ENCODE results near the gene PLAC8.

The PLAC8 gene

GRCh38 chr4:83138946-83139345, 24.4 kb upstream of the PLAC8 start:
- POLR2A ChIA-PET: no interaction called here
- CTCF ChIA-PET: interaction anchor here (0.8 kb wide), 1 partner anchor 47 kb away, joined by 4 read pairs; no protein-coding TSS in a partner anchor
- no peaks in the 10 kb centered on the region for H3K9me3 ChIP-seq (ENCODE audit: control insufficient read depth, insufficient read depth, low read depth, low read length)
- H3K4me3 ChIP-seq (ENCODE audit: low read depth, low read length): no peak overlapping the region
- no peaks in the 10 kb centered on the region for H3K36me3 ChIP-seq (ENCODE audit: control insufficient read depth in 2 of 2, insufficient read depth in 1 of 2, low read length in 2 of 2)
- H3K27ac ChIP-seq (ENCODE audit: extremely low read depth, low read depth, low read length): no peak overlapping the region
- TF ChIP-seq SCRT2 (tag by site-specific recombination; IDR thresholded peaks at IDR 0.05): no peak
- no peak for TF ChIP-seq ZNF677 (tag by site-specific recombination; IDR thresholded peaks at IDR 0.05)
- TF ChIP-seq ZNF354C (tag by site-specific recombination; IDR thresholded peaks at IDR 0.05; ENCODE audit: borderline replicate concordance, low read depth): no peak
- no peak for TF ChIP-seq ZNF311 (tag by site-specific recombination; IDR thresholded peaks at IDR 0.05; ENCODE audit: borderline replicate concordance)
- TF ChIP-seq ZNF510 (tag by site-specific recombination; IDR thresholded peaks at IDR 0.05; ENCODE audit: insufficient replicate concordance): no peak
- TF ChIP-seq, protein P1, sequence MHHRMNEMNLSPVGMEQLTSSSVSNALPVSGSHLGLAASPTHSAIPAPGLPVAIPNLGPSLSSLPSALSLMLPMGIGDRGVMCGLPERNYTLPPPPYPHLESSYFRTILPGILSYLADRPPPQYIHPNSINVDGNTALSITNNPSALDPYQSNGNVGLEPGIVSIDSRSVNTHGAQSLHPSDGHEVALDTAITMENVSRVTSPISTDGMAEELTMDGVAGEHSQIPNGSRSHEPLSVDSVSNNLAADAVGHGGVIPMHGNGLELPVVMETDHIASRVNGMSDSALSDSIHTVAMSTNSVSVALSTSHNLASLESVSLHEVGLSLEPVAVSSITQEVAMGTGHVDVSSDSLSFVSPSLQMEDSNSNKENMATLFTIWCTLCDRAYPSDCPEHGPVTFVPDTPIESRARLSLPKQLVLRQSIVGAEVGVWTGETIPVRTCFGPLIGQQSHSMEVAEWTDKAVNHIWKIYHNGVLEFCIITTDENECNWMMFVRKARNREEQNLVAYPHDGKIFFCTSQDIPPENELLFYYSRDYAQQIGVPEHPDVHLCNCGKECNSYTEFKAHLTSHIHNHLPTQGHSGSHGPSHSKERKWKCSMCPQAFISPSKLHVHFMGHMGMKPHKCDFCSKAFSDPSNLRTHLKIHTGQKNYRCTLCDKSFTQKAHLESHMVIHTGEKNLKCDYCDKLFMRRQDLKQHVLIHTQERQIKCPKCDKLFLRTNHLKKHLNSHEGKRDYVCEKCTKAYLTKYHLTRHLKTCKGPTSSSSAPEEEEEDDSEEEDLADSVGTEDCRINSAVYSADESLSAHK (tag by site-specific recombination; IDR thresholded peaks at IDR 0.05): no peak
- no peak for TF ChIP-seq SP3 (tag by site-specific recombination; IDR thresholded peaks at IDR 0.05)
- TF ChIP-seq ZNF639 (tag by site-specific recombination; IDR thresholded peaks at IDR 0.05): no peak
- no peaks in the 10 kb centered on the region for H3K4me1 ChIP-seq (ENCODE audit: control insufficient read depth, insufficient read depth, low read length)

GRCh38 chr4:83132065-83132464, 17.5 kb upstream of the PLAC8 start:
- H3K27ac ChIP-seq (ENCODE audit: extremely low read depth, low read depth, low read length): no peak overlapping the region
- H3K4me3 ChIP-seq (ENCODE audit: low read depth, low read length): no peak overlapping the region
- no peak for TF ChIP-seq ZNF292 (tag by site-specific recombination; IDR thresholded peaks at IDR 0.05; ENCODE audit: borderline replicate concordance, low read depth)
- TF ChIP-seq ZNF2 (tag by site-specific recombination; IDR thresholded peaks at IDR 0.05): no peak
- TF ChIP-seq PRDM2 (tag by site-specific recombination; IDR thresholded peaks at IDR 0.05; ENCODE audit: borderline replicate concordance): no peak
- TF ChIP-seq, protein P2, sequence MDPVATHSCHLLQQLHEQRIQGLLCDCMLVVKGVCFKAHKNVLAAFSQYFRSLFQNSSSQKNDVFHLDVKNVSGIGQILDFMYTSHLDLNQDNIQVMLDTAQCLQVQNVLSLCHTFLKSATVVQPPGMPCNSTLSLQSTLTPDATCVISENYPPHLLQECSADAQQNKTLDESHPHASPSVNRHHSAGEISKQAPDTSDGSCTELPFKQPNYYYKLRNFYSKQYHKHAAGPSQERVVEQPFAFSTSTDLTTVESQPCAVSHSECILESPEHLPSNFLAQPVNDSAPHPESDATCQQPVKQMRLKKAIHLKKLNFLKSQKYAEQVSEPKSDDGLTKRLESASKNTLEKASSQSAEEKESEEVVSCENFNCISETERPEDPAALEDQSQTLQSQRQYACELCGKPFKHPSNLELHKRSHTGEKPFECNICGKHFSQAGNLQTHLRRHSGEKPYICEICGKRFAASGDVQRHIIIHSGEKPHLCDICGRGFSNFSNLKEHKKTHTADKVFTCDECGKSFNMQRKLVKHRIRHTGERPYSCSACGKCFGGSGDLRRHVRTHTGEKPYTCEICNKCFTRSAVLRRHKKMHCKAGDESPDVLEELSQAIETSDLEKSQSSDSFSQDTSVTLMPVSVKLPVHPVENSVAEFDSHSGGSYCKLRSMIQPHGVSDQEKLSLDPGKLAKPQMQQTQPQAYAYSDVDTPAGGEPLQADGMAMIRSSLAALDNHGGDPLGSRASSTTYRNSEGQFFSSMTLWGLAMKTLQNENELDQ (tag by site-specific recombination; IDR thresholded peaks at IDR 0.05; ENCODE audit: low read depth): no peak
- no peak for TF ChIP-seq ZNF843 (tag by site-specific recombination; IDR thresholded peaks at IDR 0.05)
- no peaks in the 10 kb centered on the region for H3K36me3 ChIP-seq (ENCODE audit: control insufficient read depth in 2 of 2, insufficient read depth in 1 of 2, low read length in 2 of 2)
- no peaks in the 10 kb centered on the region for H3K9me3 ChIP-seq (ENCODE audit: control insufficient read depth, insufficient read depth, low read depth, low read length)
- H3K4me1 ChIP-seq (ENCODE audit: control insufficient read depth, insufficient read depth, low read length): no peaks in the 10 kb centered on the region
- CTCF ChIA-PET: no interaction called here
- POLR2A ChIA-PET: no interaction called here

Measured in HEK293 (cell line).